Measurements from ENCODE around the gene RHBDL2. TPM values are rescaled to one million over a fixed set of nuclear protein-coding genes. Genes with fewer than 3 reads are reported as not detected.

Gene RHBDL2
- total and polyA plus RNA-seq, 9 donors = 0.35 to 1.1 (median 0.55) TPM

DNA sequence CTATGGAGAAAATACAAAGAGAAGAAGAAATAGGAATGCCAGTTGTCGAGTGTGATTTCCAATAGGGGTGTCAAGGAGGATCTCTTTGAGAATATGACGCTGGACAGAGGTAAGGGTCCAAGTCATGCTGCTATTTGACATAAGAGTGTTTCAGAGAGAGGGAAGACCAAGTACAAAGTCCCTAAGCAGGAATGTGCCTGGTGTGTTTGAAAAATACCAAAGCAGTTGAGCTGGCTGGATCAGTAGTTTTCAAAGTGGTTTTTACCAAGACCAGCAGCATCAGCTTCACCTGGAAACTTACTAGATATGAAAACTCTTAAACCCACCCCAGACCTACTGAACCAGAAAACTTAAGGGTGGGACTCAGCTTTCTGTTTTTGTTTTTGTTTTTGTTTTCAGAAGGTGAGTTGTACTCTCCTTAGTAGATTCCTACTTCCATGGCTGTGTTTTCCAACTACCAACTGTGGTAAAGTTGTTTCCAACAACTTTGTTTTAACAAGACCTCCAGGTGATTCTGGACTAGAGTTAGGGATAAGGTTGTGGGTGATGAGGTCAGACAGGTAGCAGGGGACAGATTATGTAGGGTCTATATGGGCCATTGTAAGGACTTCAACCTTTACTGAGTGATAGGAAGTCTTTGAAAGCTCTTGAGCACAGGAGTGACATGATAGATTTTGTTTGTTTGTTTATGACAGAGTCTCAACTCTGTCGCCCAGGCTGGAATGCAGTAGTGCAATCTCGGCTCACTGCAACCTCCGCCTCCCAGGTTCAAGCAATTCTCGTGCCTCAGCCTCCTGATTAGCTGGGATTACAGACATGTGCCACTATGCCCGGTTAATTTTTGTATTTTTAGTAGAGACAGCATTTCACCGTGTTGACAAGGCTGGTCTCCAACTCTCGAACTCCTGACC, 53.0 kb downstream of the RHBDL2 start:
- no peaks in the 10 kb centered on the region for H3K4me1 ChIP-seq (ENCODE audit: control insufficient read depth, insufficient read depth, low read length)
- H3K4me3 ChIP-seq (ENCODE audit: low read length) = no peak overlapping the region
- DNase-seq = no peak
- H3K27me3 ChIP-seq (ENCODE audit: control insufficient read depth, insufficient read depth, low read length) = no peaks in the 10 kb centered on the region
- no peak overlapping the region for H3K27ac ChIP-seq (ENCODE audit: low read length)
- H3K9me3 ChIP-seq (replicated peaks; ENCODE audit: control insufficient read depth, low read depth, low read length) = no peaks in the 10 kb centered on the region
- no peaks in the 10 kb centered on the region for H3K36me3 ChIP-seq (ENCODE audit: control insufficient read depth, insufficient read depth, low read length)
- 81% methylated on average over 8 of the region's 9 CpGs for WGBS (ENCODE audit: insufficient coverage)

DNA sequence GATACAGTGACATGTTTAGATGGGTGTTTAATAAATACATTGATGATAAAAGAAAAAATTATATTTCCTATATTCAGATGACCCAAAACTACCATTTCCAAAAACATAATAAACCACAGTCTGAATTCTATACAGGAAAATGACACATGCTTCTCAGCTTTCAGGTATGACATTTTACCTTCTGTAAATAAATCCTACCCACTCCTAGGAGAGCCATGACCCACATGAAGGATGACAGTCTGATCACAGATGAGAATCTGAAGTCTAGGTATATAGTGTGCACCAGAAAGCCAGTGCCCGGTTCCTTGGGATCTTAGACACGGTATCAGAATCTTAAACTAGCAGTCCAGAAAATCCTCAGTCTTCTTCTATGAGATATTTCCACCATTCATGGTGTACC, 56.5 kb downstream of the RHBDL2 start:
- H3K4me3 ChIP-seq (ENCODE audit: low read length) = no peak overlapping the region
- WGBS (ENCODE audit: insufficient coverage) = no CpG with 5 or more reads among the region's 2 CpGs
- no peak for DNase-seq
- no peaks in the 10 kb centered on the region for H3K36me3 ChIP-seq (ENCODE audit: control insufficient read depth, insufficient read depth, low read length)
- no peak overlapping the region for H3K27ac ChIP-seq (ENCODE audit: low read length)
- H3K4me1 ChIP-seq (ENCODE audit: control insufficient read depth, insufficient read depth, low read length) = no peaks in the 10 kb centered on the region
- H3K27me3 ChIP-seq (ENCODE audit: control insufficient read depth, insufficient read depth, low read length) = no peaks in the 10 kb centered on the region
- no peaks in the 10 kb centered on the region for H3K9me3 ChIP-seq (replicated peaks; ENCODE audit: control insufficient read depth, low read depth, low read length)

DNA sequence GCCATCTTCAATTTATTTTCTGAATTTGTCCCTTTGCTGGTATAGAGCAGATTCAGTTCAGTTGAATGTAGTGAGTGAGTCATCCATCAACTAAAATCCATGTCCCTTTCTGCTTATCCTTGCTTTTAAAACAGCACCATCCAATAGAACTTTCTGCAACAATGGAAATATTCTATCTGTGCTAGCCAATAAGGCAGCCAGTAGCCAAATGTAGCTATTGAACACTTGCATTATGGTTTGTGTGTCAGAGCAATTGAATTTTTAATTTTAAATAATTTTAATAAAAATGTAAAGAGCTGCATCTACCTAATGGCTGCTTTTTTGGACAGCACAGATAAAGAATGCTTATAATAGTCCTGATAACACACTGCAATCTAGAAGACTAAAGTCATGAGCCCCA, 60.1 kb downstream of the RHBDL2 start, which contains the start of gene GJA9:
Gene GJA9, minus strand, starts transcription at position 101 of the 400 bp plus-strand sequence. CDS start 5,489 bp downstream, outside the sequence.
- Histone ChIP-seq H3K36me3 (ENCODE audit: control insufficient read depth, insufficient read depth, low read length) (no peaks in the 10 kb centered on the region), H3K27me3 (ENCODE audit: control insufficient read depth, insufficient read depth, low read length) (no peaks in the 10 kb centered on the region), H3K4me1 (ENCODE audit: control insufficient read depth, insufficient read depth, low read length) (no peaks in the 10 kb centered on the region), H3K9me3 (replicated peaks; ENCODE audit: control insufficient read depth, low read depth, low read length) (no peaks in the 10 kb centered on the region), H3K27ac (ENCODE audit: low read length) (no peak within 1 kb of the TSS), H3K4me3 (ENCODE audit: low read length) (no peak within 1 kb of the TSS)
- DNase-seq = no peak

DNA sequence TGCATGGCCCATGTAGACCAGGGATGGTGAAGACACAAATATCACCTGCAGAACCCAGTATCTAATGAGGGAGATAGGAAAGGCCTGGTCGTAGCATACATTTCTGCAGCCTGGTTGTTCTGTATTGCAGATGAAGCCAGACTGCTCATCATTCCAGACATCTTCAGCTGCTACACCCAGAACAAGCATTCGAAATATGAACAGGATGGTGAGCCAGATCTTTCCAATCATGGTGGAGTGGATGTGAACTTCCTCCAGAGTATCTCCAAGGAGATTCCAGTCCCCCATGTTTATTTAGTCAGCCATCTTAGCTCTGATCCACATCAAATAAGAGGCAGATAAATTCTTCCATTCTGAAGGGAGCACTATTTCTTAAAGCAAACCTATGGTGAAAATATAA, 65.8 kb downstream of the RHBDL2 start:
- WGBS (ENCODE audit: insufficient coverage) = no CpG with 5 or more reads among the region's 2 CpGs
- DNase-seq = no peak

DNA sequence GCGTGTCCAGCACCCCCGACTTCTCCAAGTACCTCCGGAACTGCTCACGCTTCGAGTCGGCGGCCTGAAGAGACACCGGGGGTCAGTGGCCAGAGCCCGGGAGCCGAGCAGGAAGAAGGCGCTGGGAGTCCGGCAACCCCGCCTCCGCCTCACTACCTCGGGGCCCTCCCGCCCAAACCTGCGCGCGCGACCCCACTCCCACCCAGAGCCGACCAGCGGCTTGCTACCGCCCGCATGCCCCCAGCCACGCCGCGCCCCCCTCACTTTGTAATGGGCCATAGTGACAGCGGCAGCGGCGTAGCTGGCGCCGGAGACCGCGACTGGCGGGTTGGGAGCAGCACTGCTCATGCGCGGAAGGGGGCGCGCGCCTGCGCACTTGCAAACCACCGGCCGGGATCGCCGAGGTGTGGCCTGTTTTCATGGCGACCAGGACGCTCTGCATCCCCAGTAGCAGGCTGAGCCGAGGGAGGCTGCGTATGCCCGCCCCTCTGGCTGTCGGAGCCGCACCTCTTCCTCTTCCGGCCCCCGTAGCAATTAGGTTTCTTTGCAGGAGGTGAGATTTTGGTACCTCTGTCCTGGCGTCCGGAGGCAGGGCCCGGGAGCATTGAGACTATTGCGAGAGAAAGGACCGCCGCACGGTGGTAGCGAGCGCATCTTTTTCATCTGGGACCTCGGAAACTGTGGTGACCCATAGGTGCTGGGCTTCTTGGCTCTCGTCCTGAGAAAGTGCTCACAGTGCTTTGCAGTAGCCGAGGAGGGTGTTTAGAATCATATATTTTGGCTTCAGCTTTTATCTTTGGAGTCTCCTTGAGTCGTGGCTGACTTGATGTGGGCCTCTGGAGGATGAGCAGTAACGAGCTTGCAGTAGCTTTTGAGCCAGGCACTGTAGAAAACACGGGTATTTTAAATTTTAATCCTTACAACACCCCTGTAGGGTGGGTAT, 68.3 kb downstream of the RHBDL2 start, which contains the start of gene MYCBP:
Gene MYCBP, minus strand, starts transcription at position 322 of the 943 bp plus-strand sequence. Its CDS starts 43 bp downstream, at position 279.
- peak within 1 kb of the TSS; percentile 89 for H3K27ac ChIP-seq (ENCODE audit: low read length)
- peaks cover 14% of the 10 kb centered on the region for H3K4me1 ChIP-seq (ENCODE audit: control insufficient read depth, insufficient read depth, low read length)
- WGBS (ENCODE audit: insufficient coverage) = under 1% methylated on average over 63 of the region's 69 CpGs
- DNase-seq = peak; percentile 98
- H3K27me3 ChIP-seq (ENCODE audit: control insufficient read depth, insufficient read depth, low read length) = no peaks in the 10 kb centered on the region
- no peaks in the 10 kb centered on the region for H3K9me3 ChIP-seq (replicated peaks; ENCODE audit: control insufficient read depth, low read depth, low read length)
- peak within 1 kb of the TSS; percentile 90 for H3K4me3 ChIP-seq (ENCODE audit: low read length)
- no peaks in the 10 kb centered on the region for H3K36me3 ChIP-seq (ENCODE audit: control insufficient read depth, insufficient read depth, low read length)

More for the DNA sequence above, 65.8 kb downstream of the RHBDL2 start:
- H3K27ac ChIP-seq (ENCODE audit: low read length) = no peak overlapping the region
- peaks cover 14% of the 10 kb centered on the region for H3K4me1 ChIP-seq (ENCODE audit: control insufficient read depth, insufficient read depth, low read length)
- H3K9me3 ChIP-seq (replicated peaks; ENCODE audit: control insufficient read depth, low read depth, low read length) = no peaks in the 10 kb centered on the region
- H3K36me3 ChIP-seq (ENCODE audit: control insufficient read depth, insufficient read depth, low read length) = no peaks in the 10 kb centered on the region
- no peak overlapping the region for H3K4me3 ChIP-seq (ENCODE audit: low read length)
- H3K27me3 ChIP-seq (ENCODE audit: control insufficient read depth, insufficient read depth, low read length) = no peaks in the 10 kb centered on the region

DNA sequence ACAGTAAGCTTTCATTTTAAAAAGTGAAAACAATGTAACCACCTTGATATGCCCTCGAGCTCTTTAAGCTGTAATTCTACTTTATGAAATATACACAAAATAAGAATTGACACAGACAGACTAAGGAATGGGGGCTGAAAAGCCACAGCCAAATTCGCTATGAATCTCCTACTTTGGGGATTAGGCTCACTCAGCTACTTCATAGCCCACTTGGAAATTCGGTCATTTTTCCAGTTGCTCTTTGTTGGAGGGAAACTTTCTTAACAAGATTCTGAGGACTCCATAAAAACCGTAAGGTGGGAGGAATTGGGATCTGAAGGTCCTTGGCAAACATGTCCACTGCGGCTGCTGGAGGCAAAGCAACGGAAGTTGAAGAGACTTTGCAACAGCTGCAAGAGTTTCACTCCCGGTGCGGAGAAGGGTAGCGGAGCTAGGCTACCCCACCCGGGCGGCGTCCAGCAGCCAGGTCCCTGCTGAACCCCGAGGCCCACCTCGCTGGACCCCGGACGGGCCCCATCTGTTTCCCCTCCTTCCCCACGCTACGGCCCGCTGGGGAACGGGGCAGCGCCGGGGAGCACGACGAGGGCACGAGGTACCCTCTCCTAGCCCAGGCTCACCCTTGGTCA, 69.1 kb downstream of the RHBDL2 start:
- peak overlapping the region; percentile 89 for H3K27ac ChIP-seq (ENCODE audit: low read length)
- peaks cover 14% of the 10 kb centered on the region for H3K4me1 ChIP-seq (ENCODE audit: control insufficient read depth, insufficient read depth, low read length)
- DNase-seq = peak; percentile 38
- H3K9me3 ChIP-seq (replicated peaks; ENCODE audit: control insufficient read depth, low read depth, low read length) = no peaks in the 10 kb centered on the region
- no peaks in the 10 kb centered on the region for H3K36me3 ChIP-seq (ENCODE audit: control insufficient read depth, insufficient read depth, low read length)
- no peaks in the 10 kb centered on the region for H3K27me3 ChIP-seq (ENCODE audit: control insufficient read depth, insufficient read depth, low read length)
- under 1% methylated on average over 21 of the region's 25 CpGs for WGBS (ENCODE audit: insufficient coverage)
- H3K4me3 ChIP-seq (ENCODE audit: low read length) = peak overlapping the region; percentile 90

DNA sequence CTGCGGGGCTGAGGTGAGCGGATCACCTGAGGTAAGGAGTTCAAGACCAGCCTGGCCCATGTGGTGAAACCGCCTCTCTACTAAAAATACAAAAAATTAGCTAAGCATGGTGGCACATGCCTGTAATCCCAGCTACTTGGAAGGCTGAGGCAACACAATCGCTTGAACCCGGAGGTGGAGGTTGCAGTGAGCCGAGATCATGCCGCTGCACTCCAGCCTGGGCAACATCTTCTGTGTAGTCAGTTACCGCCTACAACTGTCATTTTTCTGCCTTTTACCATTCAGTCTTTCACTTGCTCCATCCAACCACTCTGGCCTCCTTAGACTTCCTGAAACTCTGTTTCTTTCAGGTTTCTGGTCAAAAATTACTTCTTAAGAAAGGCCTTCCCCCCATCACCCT, 70.6 kb downstream of the RHBDL2 start:
- WGBS (ENCODE audit: insufficient coverage) = 91% methylated on average over 5 of the region's 8 CpGs
- no peaks in the 10 kb centered on the region for H3K9me3 ChIP-seq (replicated peaks; ENCODE audit: control insufficient read depth, low read depth, low read length)
- H3K27me3 ChIP-seq (ENCODE audit: control insufficient read depth, insufficient read depth, low read length) = no peaks in the 10 kb centered on the region
- no peak for DNase-seq
- no peak overlapping the region for H3K27ac ChIP-seq (ENCODE audit: low read length)
- no peak overlapping the region for H3K4me3 ChIP-seq (ENCODE audit: low read length)
- H3K4me1 ChIP-seq (ENCODE audit: control insufficient read depth, insufficient read depth, low read length) = peaks cover 14% of the 10 kb centered on the region
- no peaks in the 10 kb centered on the region for H3K36me3 ChIP-seq (ENCODE audit: control insufficient read depth, insufficient read depth, low read length)

DNA sequence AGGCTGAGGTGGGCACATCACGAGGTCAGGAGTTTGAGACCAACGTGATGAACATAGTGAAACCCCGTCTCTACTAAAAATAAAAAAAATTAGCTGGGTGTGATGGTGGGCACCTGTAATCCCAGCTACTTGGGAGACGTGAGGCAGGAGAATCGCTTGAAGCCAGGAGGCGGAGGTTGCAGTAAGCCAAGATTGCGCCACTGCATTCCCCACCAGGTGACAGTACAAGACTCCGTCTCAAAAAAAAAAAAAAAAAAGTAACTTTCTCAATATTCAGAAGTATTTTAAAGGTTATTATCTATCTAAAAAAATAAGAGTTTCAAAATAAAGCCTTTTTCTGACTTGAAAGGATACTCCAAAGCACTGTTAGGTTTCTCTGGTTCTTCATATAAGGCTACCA, 74.4 kb downstream of the RHBDL2 start:
- Histone ChIP-seq H3K4me1 (ENCODE audit: control insufficient read depth, insufficient read depth, low read length) (no peaks in the 10 kb centered on the region), H3K27ac (ENCODE audit: low read length) (no peak overlapping the region), H3K9me3 (replicated peaks; ENCODE audit: control insufficient read depth, low read depth, low read length) (no peaks in the 10 kb centered on the region), H3K36me3 (ENCODE audit: control insufficient read depth, insufficient read depth, low read length) (peaks cover 9% of the 10 kb centered on the region), H3K4me3 (ENCODE audit: low read length) (no peak overlapping the region), H3K27me3 (ENCODE audit: control insufficient read depth, insufficient read depth, low read length) (no peaks in the 10 kb centered on the region)
- DNase-seq = no peak
- no CpG with 5 or more reads among the region's 8 CpGs for WGBS (ENCODE audit: insufficient coverage)

DNA sequence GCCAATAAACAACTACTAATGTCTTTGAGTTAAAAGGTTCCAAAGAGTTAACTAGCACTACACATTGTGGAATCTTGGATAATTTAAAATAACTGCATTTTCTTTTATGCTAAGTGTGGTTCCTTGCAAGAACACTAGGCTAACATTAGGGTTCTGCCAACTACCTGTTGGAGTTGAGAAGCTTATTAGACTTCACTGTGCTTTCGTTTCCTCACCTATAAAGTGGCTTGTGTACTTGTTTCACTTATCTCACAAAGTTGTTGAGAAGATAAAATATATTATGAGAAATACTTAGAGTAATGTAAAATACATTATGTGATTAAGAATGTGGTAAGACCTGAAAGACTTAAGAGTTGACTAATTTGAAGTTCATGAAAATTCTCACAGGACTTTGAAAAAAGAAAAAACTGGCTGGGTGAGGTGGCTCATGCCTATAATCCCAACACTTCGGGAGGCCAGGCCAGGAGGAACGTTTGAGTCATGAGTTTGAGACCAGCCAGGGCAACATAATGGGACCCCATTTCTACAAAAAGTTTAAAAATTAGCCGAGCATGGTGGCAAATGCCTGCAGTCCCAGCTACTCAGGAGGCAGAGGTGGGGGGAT, 76.4 kb downstream of the RHBDL2 start:
- WGBS (ENCODE audit: insufficient coverage) = 76% methylated on average over 3 of the region's 4 CpGs
- Histone ChIP-seq H3K27ac (ENCODE audit: low read length) (no peak overlapping the region), H3K4me3 (ENCODE audit: low read length) (no peak overlapping the region), H3K4me1 (ENCODE audit: control insufficient read depth, insufficient read depth, low read length) (peaks cover 7% of the 10 kb centered on the region), H3K36me3 (ENCODE audit: control insufficient read depth, insufficient read depth, low read length) (peaks cover 9% of the 10 kb centered on the region), H3K27me3 (ENCODE audit: control insufficient read depth, insufficient read depth, low read length) (no peaks in the 10 kb centered on the region), H3K9me3 (replicated peaks; ENCODE audit: control insufficient read depth, low read depth, low read length) (no peaks in the 10 kb centered on the region)
- no peak for DNase-seq

All from muscle of leg (tissue), 11 donors.